ENCODE results near the gene FEM1C. TPM values are rescaled to one million over a fixed set of nuclear protein-coding genes. Genes with fewer than 3 reads are reported as not detected.

The FEM1C gene
- total and polyA plus RNA-seq, 2 of the 4 experiments (the other 2 are of a cell fraction) = 6.3 to 21.5 TPM

- H4K20me1 ChIP-seq (ENCODE audit: insufficient read depth, low read length) = no peaks in the 10 kb centered on the region
- dilution Hi-C loops (cut with HindIII; ENCODE audit: low sequenced_read_pairs, unreplicated experiment) = no loop called here
- no peak overlapping the region for H2AK9ac ChIP-seq (replicated peaks; ENCODE audit: low read depth, low read length, poor library complexity)
- POLR2A ChIA-PET (ENCODE audit: unreplicated experiment) = interaction anchor here (0.5 kb wide), 1 partner anchor 13 kb away, joined by 14 read pairs; no protein-coding TSS in a partner anchor
- no peak overlapping the region for H2BK120ac ChIP-seq (ENCODE audit: low read depth, low read length)
- H3K27me3 ChIP-seq (ENCODE audit: control insufficient read depth, insufficient read depth, low read length) = peaks cover 2% of the 10 kb centered on the region; the same call in 1 of the 2 replicates
- H3K4ac ChIP-seq (ENCODE audit: low read depth, low read length) = no peak overlapping the region
- H4K8ac ChIP-seq (ENCODE audit: low read depth in 2 of 2, low read length in 2 of 2) = no peak overlapping the region
- no peak for TF ChIP-seq SMC3 (IDR thresholded peaks at IDR 0.05; ENCODE audit: low read depth, low read length)
- TF ChIP-seq FOS (IDR thresholded peaks at IDR 0.05; ENCODE audit: low read depth, low read length) = no peak
- TF ChIP-seq ELK1 (IDR thresholded peaks at IDR 0.05; ENCODE audit: borderline replicate concordance, low read depth, low read length) = no peak
- no peak for TF ChIP-seq POLR2A (IDR thresholded peaks at IDR 0.05; ENCODE audit: low read depth, low read length)
- no peak for TF ChIP-seq MAFK (IDR thresholded peaks at IDR 0.05; ENCODE audit: low read depth, low read length)
- no peak for TF ChIP-seq RCOR1 (IDR thresholded peaks at IDR 0.05; ENCODE audit: insufficient replicate concordance, low read length)
- TF ChIP-seq BHLHE40 (IDR thresholded peaks at IDR 0.05; ENCODE audit: low read depth, low read length) = no peak
- TF ChIP-seq USF2 (IDR thresholded peaks at IDR 0.05; ENCODE audit: low read depth, low read length) = no peak
- TF ChIP-seq NFE2L2 (IDR thresholded peaks at IDR 0.05; ENCODE audit: low read depth, low read length) = no peak
- TF ChIP-seq CHD1 (IDR thresholded peaks at IDR 0.05; ENCODE audit: low read depth, low read length) = no peak
- no peak for TF ChIP-seq RAD21 (IDR thresholded peaks at IDR 0.05; ENCODE audit: low read length)
- TF ChIP-seq MAZ (IDR thresholded peaks at IDR 0.05; ENCODE audit: borderline replicate concordance, low read depth, low read length) = no peak
- TF ChIP-seq RFX5 (IDR thresholded peaks at IDR 0.05; ENCODE audit: low read depth, low read length) = no peak
- TF ChIP-seq MXI1 (IDR thresholded peaks at IDR 0.05; ENCODE audit: borderline replicate concordance, low read depth, low read length) = no peak
- H2AK5ac ChIP-seq (ENCODE audit: low read depth, low read length) = no peak overlapping the region
- in situ Hi-C loops (cut with MboI; ENCODE audit: low sequenced_read_pairs) = no loop called here
- no peaks in the 10 kb centered on the region for H3K9me1 ChIP-seq (ENCODE audit: insufficient read depth, low read length)
- no peaks in the 10 kb centered on the region for H3K36me3 ChIP-seq (ENCODE audit: control insufficient read depth, insufficient read depth, low read length)
- DNase-seq (no peak), ATAC-seq (ENCODE audit: low read depth) (no peak)
- H3K4me3 ChIP-seq (ENCODE audit: insufficient read depth, low read depth, low read length) = no peak overlapping the region
- no peaks in the 10 kb centered on the region for H3K9me3 ChIP-seq (ENCODE audit: control insufficient read depth, insufficient read depth, low read length)
- no peak overlapping the region for H4K5ac ChIP-seq (ENCODE audit: low read depth, low read length)
- H3K4me2 ChIP-seq (ENCODE audit: low read depth, low read length) = no peak overlapping the region
- no peak overlapping the region for H3K18ac ChIP-seq (ENCODE audit: low read depth, low read length)
- no peak overlapping the region for H4K91ac ChIP-seq (ENCODE audit: insufficient read depth, low read depth, low read length)
- intact Hi-C loops (cut with micrococcal nuclease) = no loop called here
- H3K23ac ChIP-seq (ENCODE audit: low read depth, low read length) = no peak overlapping the region
- H2BK15ac ChIP-seq (ENCODE audit: low read depth, low read length) = no peak overlapping the region
- H3K9ac ChIP-seq (ENCODE audit: low read depth, low read length) = no peak overlapping the region
- H3K14ac ChIP-seq (replicated peaks; ENCODE audit: low read depth, low read length) = no peak overlapping the region
- H3K4me1 ChIP-seq (ENCODE audit: control insufficient read depth, insufficient read depth, low read length) = no peaks in the 10 kb centered on the region
- no peak overlapping the region for H2BK5ac ChIP-seq (ENCODE audit: low read depth, low read length, poor library complexity, severe bottlenecking)
- H2AFZ ChIP-seq (replicated peaks; ENCODE audit: low read length, poor library complexity) = no peak overlapping the region
- H3K27ac ChIP-seq (ENCODE audit: insufficient read depth, low read length) = no peak overlapping the region
- no peaks in the 10 kb centered on the region for H3K79me1 ChIP-seq (ENCODE audit: low read depth in 1 of 2, low read length in 2 of 2)
- CTCF ChIA-PET = no interaction called here
- no peak overlapping the region for H2BK20ac ChIP-seq (ENCODE audit: low read depth, low read length)
- no TSS peak for BruUV-seq (replicated peaks)
- H3K56ac ChIP-seq (ENCODE audit: extremely low read depth, insufficient read depth, low read length) = no peak overlapping the region
These were observed 54.8 kb downstream of the FEM1C start for GRCh38 chr5:115489733-115490132.
